ENCODE measurements around the gene SUSD5. TPM values are rescaled to one million over a fixed set of nuclear protein-coding genes. Genes with fewer than 3 reads are reported as not detected.

SUSD5 gene
- total RNA-seq, 1 donor from 2014 or later, result 0.33 TPM

- peaks cover 6% of the 10 kb centered on the region for H3K9me3 Mint-ChIP-seq
- intact Hi-C loops (cut with micrococcal nuclease), result no loop called here
- H3K27ac Mint-ChIP-seq, result no peak overlapping the region
- H3K4me1 Mint-ChIP-seq, result no peaks in the 10 kb centered on the region
- ATAC-seq (ENCODE audit: low read depth), result no peak
- H3K27me3 Mint-ChIP-seq, result peaks cover 2% of the 10 kb centered on the region
- ChIA-PET POLR2A (no interaction called here), CTCF (no interaction called here)
- H3K36me3 Mint-ChIP-seq (ENCODE audit: low read depth), result no peaks in the 10 kb centered on the region
- H3K4me3 Mint-ChIP-seq, result no peak overlapping the region
- TF ChIP-seq CTCF (IDR thresholded peaks at IDR 0.05), result no peak
- no peak for DNase-seq
These were observed 43.7 kb downstream of the SUSD5 start for GRCh38 chr3:33174711-33175414.

GRCh38 chr3:33174095-33174494, 44.5 kb downstream of the SUSD5 start:
- no peaks in the 10 kb centered on the region for H3K36me3 Mint-ChIP-seq (ENCODE audit: low read depth)
- H3K9me3 Mint-ChIP-seq, result peaks cover under 1% of the 10 kb centered on the region
- CTCF ChIA-PET, result no interaction called here
- intact Hi-C loops (cut with micrococcal nuclease), result no loop called here
- H3K27ac Mint-ChIP-seq, result no peak overlapping the region
- POLR2A ChIA-PET, result no interaction called here
- ATAC-seq (ENCODE audit: low read depth) (no peak), DNase-seq (no peak)
- no peak for TF ChIP-seq CTCF (IDR thresholded peaks at IDR 0.05)
- no peak overlapping the region for H3K4me3 Mint-ChIP-seq
- no peaks in the 10 kb centered on the region for H3K4me1 Mint-ChIP-seq
- H3K27me3 Mint-ChIP-seq, result no peaks in the 10 kb centered on the region

GRCh38 chr3:33173672-33174071, 44.9 kb downstream of the SUSD5 start:
- POLR2A ChIA-PET, result no interaction called here
- no peak overlapping the region for H3K27ac Mint-ChIP-seq
- intact Hi-C loops (cut with micrococcal nuclease), result no loop called here
- H3K27me3 Mint-ChIP-seq, result no peaks in the 10 kb centered on the region
- no peaks in the 10 kb centered on the region for H3K9me3 Mint-ChIP-seq
- DNase-seq, result no peak
- H3K36me3 Mint-ChIP-seq (ENCODE audit: low read depth), result no peaks in the 10 kb centered on the region
- no peak for ATAC-seq (ENCODE audit: low read depth)
- no peaks in the 10 kb centered on the region for H3K4me1 Mint-ChIP-seq
- CTCF ChIA-PET, result no interaction called here
- no peak overlapping the region for H3K4me3 Mint-ChIP-seq
- TF ChIP-seq CTCF (IDR thresholded peaks at IDR 0.05), result no peak

GRCh38 chr3:33173103-33173502, 45.5 kb downstream of the SUSD5 start:
- no peak overlapping the region for H3K27ac Mint-ChIP-seq
- no peak for ATAC-seq (ENCODE audit: low read depth)
- TF ChIP-seq CTCF (IDR thresholded peaks at IDR 0.05), result no peak
- intact Hi-C loops (cut with micrococcal nuclease), result no loop called here
- H3K27me3 Mint-ChIP-seq, result no peaks in the 10 kb centered on the region
- no peaks in the 10 kb centered on the region for H3K36me3 Mint-ChIP-seq (ENCODE audit: low read depth)
- no peaks in the 10 kb centered on the region for H3K4me1 Mint-ChIP-seq
- no peaks in the 10 kb centered on the region for H3K9me3 Mint-ChIP-seq
- CTCF ChIA-PET, result no interaction called here
- no peak for DNase-seq
- H3K4me3 Mint-ChIP-seq, result no peak overlapping the region
- POLR2A ChIA-PET, result no interaction called here

- intact Hi-C loops (cut with micrococcal nuclease), result no loop called here
- ChIA-PET CTCF (no interaction called here), POLR2A (interaction anchor here (0.7 kb wide), 1 partner anchor 58 kb away, joined by 3 read pairs; the partner anchor contains the start of gene CRTAP)
- TF ChIP-seq CTCF (IDR thresholded peaks at IDR 0.05), result no peak
- DNase-seq, result no peak
- H3K36me3 Mint-ChIP-seq (ENCODE audit: low read depth), result no peaks in the 10 kb centered on the region
- no peak overlapping the region for H3K27ac Mint-ChIP-seq
- H3K27me3 Mint-ChIP-seq, result no peaks in the 10 kb centered on the region
- no peaks in the 10 kb centered on the region for H3K4me1 Mint-ChIP-seq
- H3K4me3 Mint-ChIP-seq, result no peak overlapping the region
- no peaks in the 10 kb centered on the region for H3K9me3 Mint-ChIP-seq
- no peak for ATAC-seq (ENCODE audit: low read depth)
These were observed 47.0 kb downstream of the SUSD5 start for GRCh38 chr3:33171580-33171979.
